Kidney (tissue), 14 donors: ENCODE data around the gene ZNF322. TPM values are rescaled to one million over a fixed set of nuclear protein-coding genes. Genes with fewer than 3 reads are reported as not detected.

Experiments used
- DNase-seq, 5 donors: peaks; one replicate each; pipeline ENCODE4 v3.0.0-alpha.2; 2013 to 2020
- FAIRE-seq: peaks from 2 replicates; lab custom pipeline; 2012; peaks lifted over from hg19 to GRCh38; lab: Jason Lieb, UNC
- H3K27ac ChIP-seq, 2 donors: one replicate each; pipeline ENCODE4 v1.7.0; 2013; ENCODE audit warnings: low read depth in 2 of 2, low read length in 2 of 2, inconsistent platforms in 1 of 2
- H3K27me3 ChIP-seq: one replicate; pipeline ENCODE4 v1.7.1; 2013; ENCODE audit warnings: low read length, inconsistent platforms; ENCODE audit not compliant: control insufficient read depth, insufficient read depth
- H3K36me3 ChIP-seq, 3 donors: one replicate each; pipeline versions ENCODE4 v1.7.0 to v1.7.1; 2013; ENCODE audit warnings: low read length in 3 of 3, control low read depth in 1 of 3, inconsistent platforms in 1 of 3; ENCODE audit not compliant: insufficient read depth in 3 of 3, control insufficient read depth in 2 of 3
- H3K4me1 ChIP-seq, 3 donors: one replicate each; pipeline versions ENCODE4 v1.7.0 to v1.7.1; 2013; ENCODE audit warnings: low read length in 3 of 3, inconsistent platforms in 1 of 3, low read depth in 1 of 3; ENCODE audit not compliant: control insufficient read depth in 2 of 3, insufficient read depth in 2 of 3
- H3K4me3 ChIP-seq, 3 donors: one replicate each; pipeline versions ENCODE4 v1.7.0 to v1.8.1; 2013; ENCODE audit warnings: low read length in 3 of 3, control low read depth in 1 of 3, inconsistent platforms in 1 of 3
- H3K9ac ChIP-seq, 3 donors: one replicate each; pipeline versions ENCODE4 v1.7.0 to v1.7.1; 2013; ENCODE audit warnings: low read length in 3 of 3, control low read depth in 1 of 3, inconsistent platforms in 1 of 3
- H3K9me3 ChIP-seq, 3 donors: one replicate each; pipeline versions ENCODE4 v1.7.0 to v1.7.1; 2013; ENCODE audit warnings: low read length in 3 of 3, control low read depth in 1 of 3, inconsistent platforms in 1 of 3; ENCODE audit not compliant: control insufficient read depth in 2 of 3, insufficient read depth in 1 of 3
- intact Hi-C: fragments of 100-400 bp; cut with DNase I; formaldehyde crosslinking; loops from one replicate; pipeline ENCODE4 v1.11.1; 2022
- polyA plus RNA-seq: library from polyadenylated mRNA; stranded (reverse); fragments of 350-450 nt; fragmentation: Illumina TruSeq; extraction: RNeasy Lipid Tissue Mini Kit (QIAGEN cat#74804); gene quantifications from one replicate; pipeline ENCODE4 v1.2.3, GENCODE V29; 2014; ENCODE audit warnings: low read depth, low replicate concordance; ENCODE audit not compliant: insufficient read depth
- total RNA-seq: library from RNA; stranded (reverse); fragmentation: NEBNext Ultra II Directional; extraction: Animal tissue kit (Norgen Biotek cat#: 25700); gene quantifications from one replicate; pipeline ENCODE4 v1.2.1, GENCODE V29; 2021
- TF ChIP-seq, protein P1 (sequence below): IDR thresholded peaks from 3 replicates; pipeline ENCODE4 v1.5.1; 2012; ENCODE audit warnings: mild to moderate bottlenecking, moderate library complexity, borderline replicate concordance; ENCODE audit not compliant: insufficient read depth; ENCODE audit errors: extremely low read depth
- donor health status: control.
- donor health status: control.
- donor health status: control.
- donor health status: control.
- donor health status: control.
- donor health status: DM: yes; HTN: yes; CAD: no.
- donor health status: Normal renal cell carcinoma (clear cell type).

Gene ZNF322
- total and polyA plus RNA-seq, 2 donors from 2014 or later, result 7.9 to 27.3 TPM

DNA sequence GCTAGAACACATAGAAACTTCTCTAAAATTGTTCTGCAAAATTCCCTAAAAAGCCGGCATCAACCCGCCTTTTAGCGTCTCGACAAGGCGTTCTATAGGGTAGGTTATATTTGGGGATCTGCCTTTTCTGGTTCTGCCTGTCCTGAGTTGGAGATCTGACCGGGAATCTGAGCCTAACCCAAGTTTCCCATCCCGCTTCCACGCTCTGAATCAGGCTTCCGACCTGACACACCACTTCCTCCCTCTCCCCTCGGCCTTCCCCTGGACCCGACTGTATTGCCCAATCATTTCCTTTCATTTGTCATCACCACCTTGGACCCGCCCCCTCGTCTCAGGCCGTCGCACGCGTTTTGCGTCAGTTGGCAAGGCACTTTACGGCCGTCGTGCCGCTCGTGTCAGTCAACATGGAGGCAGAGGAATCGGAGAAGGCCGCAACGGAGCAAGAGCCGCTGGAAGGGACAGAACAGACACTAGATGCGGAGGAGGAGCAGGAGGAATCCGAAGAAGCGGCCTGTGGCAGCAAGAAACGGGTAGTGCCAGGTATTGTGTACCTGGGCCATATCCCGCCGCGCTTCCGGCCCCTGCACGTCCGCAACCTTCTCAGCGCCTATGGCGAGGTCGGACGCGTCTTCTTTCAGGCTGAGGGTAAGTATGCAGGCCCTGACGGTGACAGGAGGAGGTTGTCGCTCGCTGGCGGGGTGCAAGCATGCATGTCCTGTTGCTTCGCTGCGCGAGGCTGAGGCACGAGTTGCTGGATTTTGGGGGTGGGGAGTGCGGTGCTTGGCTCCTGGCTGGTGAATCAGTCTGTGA is 62.8 kb downstream of the ZNF322 start, which contains the start of gene ABT1:
ABT1 (plus strand) TSS at position 375 of the 810 bp plus-strand sequence; CDS start at position 405, 30 bp downstream.
- Histone ChIP-seq H3K4me3 (peak within 1 kb of the TSS; percentile 81 to 99 (median 89)), H3K9ac (peak within 1 kb of the TSS; percentile 93 to 97 (median 94)), H3K4me1 (peaks cover 0 to 7% (median 7%) of the 10 kb centered on the region in 3 donors), H3K27me3 (peaks cover 32% of the 10 kb centered on the region), H3K27ac (peak within 1 kb of the TSS; percentile 82 to 90), H3K9me3 (no peaks in the 10 kb centered on the region), H3K36me3 (peaks cover 3 to 7% (median 6%) of the 10 kb centered on the region in 3 donors)
- intact Hi-C loops, result no loop called here
- TF ChIP-seq, protein P1, sequence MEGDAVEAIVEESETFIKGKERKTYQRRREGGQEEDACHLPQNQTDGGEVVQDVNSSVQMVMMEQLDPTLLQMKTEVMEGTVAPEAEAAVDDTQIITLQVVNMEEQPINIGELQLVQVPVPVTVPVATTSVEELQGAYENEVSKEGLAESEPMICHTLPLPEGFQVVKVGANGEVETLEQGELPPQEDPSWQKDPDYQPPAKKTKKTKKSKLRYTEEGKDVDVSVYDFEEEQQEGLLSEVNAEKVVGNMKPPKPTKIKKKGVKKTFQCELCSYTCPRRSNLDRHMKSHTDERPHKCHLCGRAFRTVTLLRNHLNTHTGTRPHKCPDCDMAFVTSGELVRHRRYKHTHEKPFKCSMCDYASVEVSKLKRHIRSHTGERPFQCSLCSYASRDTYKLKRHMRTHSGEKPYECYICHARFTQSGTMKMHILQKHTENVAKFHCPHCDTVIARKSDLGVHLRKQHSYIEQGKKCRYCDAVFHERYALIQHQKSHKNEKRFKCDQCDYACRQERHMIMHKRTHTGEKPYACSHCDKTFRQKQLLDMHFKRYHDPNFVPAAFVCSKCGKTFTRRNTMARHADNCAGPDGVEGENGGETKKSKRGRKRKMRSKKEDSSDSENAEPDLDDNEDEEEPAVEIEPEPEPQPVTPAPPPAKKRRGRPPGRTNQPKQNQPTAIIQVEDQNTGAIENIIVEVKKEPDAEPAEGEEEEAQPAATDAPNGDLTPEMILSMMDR, result no peak
- DNase-seq, result peak; percentile 98 to 99 (median 99)
- peak; percentile 85 for FAIRE-seq

DNA sequence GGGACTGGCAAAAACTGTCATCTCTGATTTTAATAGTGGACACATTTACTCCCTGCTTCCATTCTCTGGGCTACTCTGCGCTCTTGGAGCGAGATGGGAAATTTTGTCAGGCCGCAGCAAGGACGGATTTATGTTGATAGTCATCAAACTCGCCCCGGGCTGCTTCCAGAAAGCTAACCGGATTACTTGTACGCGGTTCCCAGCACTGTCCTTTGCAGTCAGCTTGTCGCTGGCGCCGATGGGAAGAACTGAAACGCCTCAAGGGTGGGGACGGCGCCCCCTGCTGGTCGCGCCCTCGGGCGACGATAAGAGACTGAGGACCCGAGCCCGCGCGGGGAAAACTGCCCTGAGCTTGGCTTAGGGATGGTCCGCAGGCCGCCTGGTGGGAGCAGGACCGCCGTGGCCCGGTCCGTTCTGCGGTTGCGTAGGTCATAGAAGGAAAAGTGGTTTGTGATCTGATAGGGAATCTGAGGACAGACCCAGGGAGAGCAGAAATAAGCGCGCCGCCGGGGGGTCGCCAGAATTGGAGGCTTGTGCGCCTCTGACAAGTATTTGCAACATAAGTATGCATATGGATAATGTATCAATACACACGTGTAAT is 63.8 kb downstream of the ZNF322 start:
- Histone ChIP-seq H3K4me1 (peaks cover 0 to 7% (median 7%) of the 10 kb centered on the region in 3 donors), H3K4me3 (peak overlapping the region; percentile 81 to 99 (median 89)), H3K36me3 (peaks cover 3 to 7% (median 6%) of the 10 kb centered on the region in 3 donors), H3K27me3 (peaks cover 39% of the 10 kb centered on the region), H3K27ac (peak overlapping the region in 1 of 2 donors; percentile 27), H3K9me3 (no peaks in the 10 kb centered on the region), H3K9ac (peak overlapping the region; percentile 3 to 46 (median 4))
- FAIRE-seq (no peak), DNase-seq (peak; percentile 91 to 97 (median 95))
- TF ChIP-seq, protein P1, result peak; percentile 85
- intact Hi-C loops, result no loop called here

DNA sequence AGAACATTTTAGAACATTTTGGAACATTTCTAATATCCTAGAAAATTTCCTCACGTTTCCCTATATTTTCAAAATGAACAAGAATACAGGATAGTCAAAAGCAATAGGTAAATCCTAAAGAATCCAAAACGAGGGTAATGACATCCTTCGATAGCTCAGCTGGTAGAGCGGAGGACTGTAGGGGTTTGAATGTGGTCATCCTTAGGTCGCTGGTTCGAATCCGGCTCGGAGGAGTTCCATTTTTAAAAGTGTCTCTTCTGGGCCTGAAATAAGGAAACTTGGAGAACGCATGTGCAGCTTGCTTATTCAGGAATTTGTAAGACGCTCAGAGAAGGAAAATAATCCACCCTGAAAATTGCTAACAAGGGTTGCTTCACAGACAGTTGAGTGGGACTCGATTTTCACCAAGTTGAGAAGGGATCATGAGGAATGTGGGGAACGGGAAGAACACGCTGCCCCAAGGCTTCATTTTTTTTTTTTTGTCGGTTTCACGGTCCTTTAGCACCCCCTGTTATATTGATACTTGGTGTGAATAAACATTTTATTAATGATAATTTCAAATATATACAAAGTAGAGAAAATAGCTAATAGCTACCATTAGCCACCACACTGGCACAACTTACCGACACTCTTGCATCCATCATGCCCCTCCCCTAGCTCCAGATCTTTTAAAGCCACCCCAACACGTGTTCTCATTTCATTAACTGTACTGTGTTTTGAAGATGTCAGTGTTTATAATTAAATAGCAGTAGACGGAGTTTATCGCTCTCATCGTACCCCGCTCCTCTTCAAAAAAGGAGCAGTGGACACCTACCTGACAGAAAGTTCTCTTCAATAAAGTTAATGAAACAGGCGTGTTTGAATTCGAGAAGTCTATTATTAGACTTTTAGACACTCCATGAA is 64.6 kb downstream of the ZNF322 start:
- H3K9ac ChIP-seq, result peak overlapping the region; percentile 3 to 46 (median 4)
- peak overlapping the region; percentile 40 to 99 (median 55) for H3K4me3 ChIP-seq
- intact Hi-C loops, result no loop called here
- TF ChIP-seq, protein P1, result no peak
- peaks cover 0 to 7% (median 7%) of the 10 kb centered on the region in 3 donors for H3K4me1 ChIP-seq
- peaks cover 3 to 7% (median 6%) of the 10 kb centered on the region in 3 donors for H3K36me3 ChIP-seq
- no peak overlapping the region for H3K27ac ChIP-seq
- DNase-seq (peak in 2 of 5 donors; percentile 41 to 44), FAIRE-seq (no peak)
- no peaks in the 10 kb centered on the region for H3K9me3 ChIP-seq
- H3K27me3 ChIP-seq, result peaks cover 39% of the 10 kb centered on the region
